Mucosa of descending colon (tissue), 3 donors: Measurements from ENCODE around the gene PBX1. TPM values are rescaled to one million over a fixed set of nuclear protein-coding genes. Genes with fewer than 3 reads are reported as not detected.

Experiments used
- ATAC-seq: fragments of 200-7000 bp; cut with Tn5 transposase; one replicate; pipeline ENCODE4 v1.9.1; 2020; ENCODE audit warnings: mild to moderate bottlenecking, moderate library complexity
- DNase-seq, 3 donors: peaks; one replicate each; pipeline ENCODE4 v3.0.0-alpha.2; 2020
- H3K36me3 ChIP-seq: fragments of 200-600 bp; one replicate; pipeline ENCODE4 v1.8.0; 2021; ENCODE audit warnings: low read depth, mild to moderate bottlenecking
- H3K4me1 ChIP-seq: fragments of 200-600 bp; one replicate; pipeline ENCODE4 v1.8.0; 2021; ENCODE audit warnings: low read depth, mild to moderate bottlenecking
- H3K4me3 ChIP-seq: fragments of 200-600 bp; one replicate; pipeline ENCODE4 v1.8.0; 2021; ENCODE audit warnings: mild to moderate bottlenecking
- H3K9me3 ChIP-seq: fragments of 200-600 bp; one replicate; pipeline ENCODE4 v1.8.0; 2021; ENCODE audit warnings: mild to moderate bottlenecking
- intact Hi-C, 2 donors: fragments of 100-400 bp; cut with DNase I in 1 of 2; cut with micrococcal nuclease in 1 of 2; formaldehyde crosslinking; loops; one replicate each; pipeline versions ENCODE4 v1.11.0 to v1.11.1; 2022; cut with DNase I, micrococcal nuclease
- total RNA-seq, 3 donors: library from RNA; stranded (reverse); fragmentation: NEBNext Ultra II Directional in 2 of 3; extraction: Animal tissue kit (Norgen Biotek cat#: 25700) in 2 of 3; gene quantifications; one replicate each; pipeline versions ENCODE4 v1.2.1 to v1.2.4, GENCODE V29; 2021 to 2023
- TF ChIP-seq, protein P1 (sequence below): fragments of 200-600 bp; IDR thresholded peaks from one replicate; pipeline ENCODE4 v1.8.0; 2022; ENCODE audit warnings: antibody characterized with exemption, mild to moderate bottlenecking
- donor health status: DM: no; HTN: no; CAD: no; lungs with moderate emphysema.
- donor health status: DM: no; HTN: no; CAD: no.
- donor health status: DM: no; HTN: yes; CAD: no.

PBX1 gene
- total RNA-seq, 3 donors from 2014 or later = 52.6 to 182 (median 82.8) TPM

DNA sequence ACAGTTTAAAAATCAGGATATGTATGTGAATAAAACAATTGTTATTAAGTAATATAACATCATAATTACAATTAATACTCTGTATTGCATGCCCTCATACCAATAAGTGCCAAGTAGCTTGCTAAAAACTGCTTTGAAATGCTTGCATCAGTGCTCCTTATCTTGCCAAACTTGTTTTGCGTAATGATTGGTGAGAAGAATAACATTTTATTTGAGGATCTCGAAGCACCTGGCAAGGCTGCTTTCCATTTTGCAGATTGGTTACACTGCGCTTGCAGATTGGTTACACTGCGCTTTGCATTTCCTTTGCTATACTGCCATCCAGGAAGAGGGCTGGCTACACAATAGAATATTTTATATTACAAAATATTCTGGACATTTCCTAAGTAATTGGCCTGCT lies 1.7 kb upstream of the PBX1 start:
- no peak overlapping the region for H3K4me3 ChIP-seq
- no peak for ATAC-seq
- no peak for DNase-seq

DNA sequence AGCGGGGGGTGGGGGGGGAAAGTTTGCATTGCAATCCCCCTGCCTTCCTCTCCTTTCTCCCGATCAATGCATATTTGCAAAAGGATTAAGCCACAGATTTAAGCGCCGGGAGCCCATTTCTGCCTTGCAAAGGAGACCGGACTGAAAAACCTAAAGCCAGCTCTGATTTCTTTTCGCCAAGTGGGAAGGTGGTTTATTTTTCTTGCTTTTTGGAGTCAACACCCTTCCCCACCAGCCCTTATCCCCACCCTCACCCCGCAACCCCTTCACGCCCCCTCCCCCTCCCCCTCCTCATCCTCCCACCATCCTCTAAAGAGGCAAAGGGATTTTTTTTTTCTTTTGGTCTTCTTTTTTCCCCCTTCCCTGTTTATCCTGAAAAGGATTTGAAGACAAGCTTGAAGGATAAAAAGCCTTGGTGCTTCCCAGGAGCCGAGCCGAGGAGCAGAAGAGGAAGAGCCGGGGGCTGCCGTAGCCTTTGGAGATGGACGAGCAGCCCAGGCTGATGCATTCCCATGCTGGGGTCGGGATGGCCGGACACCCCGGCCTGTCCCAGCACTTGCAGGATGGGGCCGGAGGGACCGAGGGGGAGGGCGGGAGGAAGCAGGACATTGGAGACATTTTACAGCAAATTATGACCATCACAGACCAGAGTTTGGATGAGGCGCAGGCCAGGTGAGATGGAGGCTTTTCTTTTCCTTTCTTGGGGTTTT lies 513 bp downstream of the PBX1 start:
- intact Hi-C loops = loop anchor here in 1 of 2 donors (10.0 kb wide), 1 partner anchor 55 kb away; no protein-coding TSS in a partner anchor
- ATAC-seq (peak; percentile 2), DNase-seq (peak; percentile 39 to 60 (median 57))
- Histone ChIP-seq H3K4me3 (peak overlapping the region; percentile 40), H3K9me3 (no peaks in the 10 kb centered on the region), H3K4me1 (no peaks in the 10 kb centered on the region), H3K36me3 (no peaks in the 10 kb centered on the region)
- TF ChIP-seq, protein P1, sequence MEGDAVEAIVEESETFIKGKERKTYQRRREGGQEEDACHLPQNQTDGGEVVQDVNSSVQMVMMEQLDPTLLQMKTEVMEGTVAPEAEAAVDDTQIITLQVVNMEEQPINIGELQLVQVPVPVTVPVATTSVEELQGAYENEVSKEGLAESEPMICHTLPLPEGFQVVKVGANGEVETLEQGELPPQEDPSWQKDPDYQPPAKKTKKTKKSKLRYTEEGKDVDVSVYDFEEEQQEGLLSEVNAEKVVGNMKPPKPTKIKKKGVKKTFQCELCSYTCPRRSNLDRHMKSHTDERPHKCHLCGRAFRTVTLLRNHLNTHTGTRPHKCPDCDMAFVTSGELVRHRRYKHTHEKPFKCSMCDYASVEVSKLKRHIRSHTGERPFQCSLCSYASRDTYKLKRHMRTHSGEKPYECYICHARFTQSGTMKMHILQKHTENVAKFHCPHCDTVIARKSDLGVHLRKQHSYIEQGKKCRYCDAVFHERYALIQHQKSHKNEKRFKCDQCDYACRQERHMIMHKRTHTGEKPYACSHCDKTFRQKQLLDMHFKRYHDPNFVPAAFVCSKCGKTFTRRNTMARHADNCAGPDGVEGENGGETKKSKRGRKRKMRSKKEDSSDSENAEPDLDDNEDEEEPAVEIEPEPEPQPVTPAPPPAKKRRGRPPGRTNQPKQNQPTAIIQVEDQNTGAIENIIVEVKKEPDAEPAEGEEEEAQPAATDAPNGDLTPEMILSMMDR = no peak

More for the DNA sequence above, 1.7 kb upstream of the PBX1 start:
- TF ChIP-seq, protein P1 = no peak
- intact Hi-C loops = no loop called here
- Histone ChIP-seq H3K9me3 (peaks cover 4% of the 10 kb centered on the region), H3K36me3 (no peaks in the 10 kb centered on the region), H3K4me1 (no peaks in the 10 kb centered on the region)

DNA sequence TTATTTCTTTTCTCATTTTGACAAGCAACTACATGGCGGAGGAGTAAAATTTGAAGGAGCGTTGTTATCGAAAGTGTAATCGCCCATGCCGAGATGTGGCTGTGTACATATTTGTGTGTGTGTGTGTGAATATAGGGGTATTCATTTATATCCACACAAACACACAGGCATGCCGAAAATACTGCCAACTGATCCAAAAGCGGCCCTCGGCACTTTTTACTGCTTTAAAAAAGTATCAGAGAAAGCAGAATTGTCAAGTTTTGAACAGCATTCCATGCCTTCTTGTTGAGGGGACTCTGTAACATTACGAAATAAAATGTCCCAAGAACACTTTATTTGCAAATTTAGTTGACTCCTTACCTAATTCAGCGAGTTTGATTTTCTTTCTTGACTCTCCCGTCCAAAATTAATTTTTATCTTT lies 1.1 kb downstream of the PBX1 start:
- intact Hi-C loops = loop anchor here in 1 of 2 donors (10.0 kb wide), 1 partner anchor 55 kb away; no protein-coding TSS in a partner anchor
- ATAC-seq (no peak), DNase-seq (peak in 1 of 3 donors; percentile 36)
- TF ChIP-seq, protein P1 = no peak
- Histone ChIP-seq H3K36me3 (no peaks in the 10 kb centered on the region), H3K4me3 (peak overlapping the region; percentile 40), H3K9me3 (no peaks in the 10 kb centered on the region), H3K4me1 (no peaks in the 10 kb centered on the region)

- Histone ChIP-seq H3K4me3 (peak overlapping the region; percentile 40), H3K4me1 (no peaks in the 10 kb centered on the region), H3K9me3 (no peaks in the 10 kb centered on the region), H3K36me3 (no peaks in the 10 kb centered on the region)
- no peak for ATAC-seq
- TF ChIP-seq, protein P1 = no peak
- no peak for DNase-seq
- intact Hi-C loops = loop anchor here in 1 of 2 donors (10.0 kb wide), 1 partner anchor 54 kb away; no protein-coding TSS in a partner anchor
These were observed 1.6 kb downstream of the PBX1 start for GRCh38 chr1:164560556-164560955.

GRCh38 chr1:164561007-164561406 lies 2.0 kb downstream of the PBX1 start:
- Histone ChIP-seq H3K4me1 (no peaks in the 10 kb centered on the region), H3K9me3 (no peaks in the 10 kb centered on the region), H3K36me3 (no peaks in the 10 kb centered on the region), H3K4me3 (no peak overlapping the region)
- TF ChIP-seq, protein P1 = no peak
- no peak for DNase-seq
- intact Hi-C loops = loop anchor here in 1 of 2 donors (10.0 kb wide), 1 partner anchor 54 kb away; no protein-coding TSS in a partner anchor
- ATAC-seq = no peak
